OCI-LY1 (cell line): Measurements from ENCODE around the gene ARAP1.

Source experiments
- H2AFZ ChIP-seq: fragments of 200-600 bp; sonication (generic), shearing (Covaris generic); 2 replicates; pipeline ENCODE4 v1.6.0; 2014; ENCODE audit warnings: antibody characterized with exemption, mild to moderate bottlenecking, low read length
- H3F3A ChIP-seq: fragments of 200-600 bp; sonication (generic), shearing (Covaris generic); 2 replicates; pipeline ENCODE4 v1.6.0; 2014; ENCODE audit warnings: mild to moderate bottlenecking, antibody characterized with exemption, low read length, moderate library complexity; ENCODE audit not compliant: insufficient read depth
- H3K27ac ChIP-seq: fragments of 200-600 bp; sonication (generic); 2 replicates; pipeline ENCODE4 v1.5.1; 2014; ENCODE audit warnings: low read length, mixed run types, mild to moderate bottlenecking, low read depth; ENCODE audit not compliant: poor library complexity, severe bottlenecking
- H3K27me3 ChIP-seq: fragments of 200-600 bp; sonication (generic); 2 replicates; pipeline ENCODE4 v1.6.0; 2014; ENCODE audit warnings: antibody characterized with exemption, mild to moderate bottlenecking, low read length, moderate library complexity; ENCODE audit not compliant: insufficient read depth
- H3K36me3 ChIP-seq: fragments of 200-600 bp; sonication (generic); 2 replicates; pipeline ENCODE4 v1.6.1; 2014; ENCODE audit warnings: mild to moderate bottlenecking, antibody characterized with exemption, low read length, moderate library complexity, mixed read lengths; ENCODE audit not compliant: insufficient read depth
- H3K4me1 ChIP-seq: fragments of 200-600 bp; sonication (generic); 2 replicates; pipeline ENCODE4 v1.5.1; 2014; ENCODE audit warnings: mild to moderate bottlenecking, low read length, moderate library complexity; ENCODE audit not compliant: insufficient read depth, severe bottlenecking
- H3K4me2 ChIP-seq: fragments of 200-600 bp; sonication (generic), shearing (Covaris generic); 2 replicates; pipeline ENCODE4 v1.6.1; 2014; ENCODE audit warnings: low read length
- H3K4me3 ChIP-seq: fragments of 200-600 bp; sonication (generic); 2 replicates; pipeline ENCODE4 v1.5.1; 2014; ENCODE audit warnings: low read length, low read depth, mild to moderate bottlenecking, mixed read lengths; ENCODE audit not compliant: poor library complexity, severe bottlenecking
- H3K79me2 ChIP-seq: fragments of 200-600 bp; shearing (Covaris generic); 2 replicates; pipeline ENCODE4 v1.6.1; 2016; ENCODE audit warnings: mixed run types, low read length, mixed read lengths; ENCODE audit not compliant: insufficient read depth
- H3K9ac ChIP-seq: fragments of 200-600 bp; sonication (generic), shearing (Covaris generic); 2 replicates; pipeline ENCODE4 v1.6.1; 2014; ENCODE audit warnings: mild to moderate bottlenecking, low read length, mixed read lengths
- H3K9me2 ChIP-seq: fragments of 200-600 bp; sonication (generic), shearing (Covaris generic); 2 replicates; pipeline ENCODE4 v1.6.1; 2014; ENCODE audit warnings: low read depth, mild to moderate bottlenecking, low read length, mixed read lengths
- H3K9me3 ChIP-seq: fragments of 200-600 bp; shearing (Covaris generic); 2 replicates; pipeline ENCODE4 v1.6.1; 2014; ENCODE audit warnings: low read length, mixed read lengths
- H4K20me1 ChIP-seq: fragments of 200-600 bp; sonication (generic), shearing (Covaris generic); 2 replicates; pipeline ENCODE4 v1.6.0; 2016; ENCODE audit warnings: mild to moderate bottlenecking, low read length; ENCODE audit not compliant: insufficient read depth
- EZH2 ChIP-seq: fragments of 200-600 bp; sonication (generic), shearing (Covaris generic); IDR thresholded peaks from 2 replicates; pipeline ENCODE4 v1.8.0; 2017; ENCODE audit warnings: borderline replicate concordance, mixed run types, mild to moderate bottlenecking, antibody characterized with exemption, low read length, moderate library complexity, mixed read lengths
- TF ChIP-seq, protein P1 (sequence below): fragments of 200-600 bp; sonication (generic), shearing (Covaris generic); IDR thresholded peaks from 2 replicates; pipeline ENCODE4 v1.5.1; 2017; ENCODE audit warnings: mild to moderate bottlenecking, antibody characterized with exemption, low read length, moderate library complexity, mixed read lengths

Gene ARAP1

GRCh38 chr11:72767203-72768062, 15.2 kb upstream of the ARAP1 start:
- Histone ChIP-seq H4K20me1 (no peaks in the 10 kb centered on the region), H3K27me3 (peaks cover 4% of the 10 kb centered on the region; the same call in 1 of the 2 replicates), H3K9ac (no peak overlapping the region), H3K79me2 (no peaks in the 10 kb centered on the region), H3F3A (no peaks in the 10 kb centered on the region), H3K36me3 (no peaks in the 10 kb centered on the region), H3K9me2 (no peaks in the 10 kb centered on the region), H3K9me3 (no peaks in the 10 kb centered on the region), H3K4me3 (no peak overlapping the region), H3K4me2 (no peak overlapping the region), H3K4me1 (no peaks in the 10 kb centered on the region), H2AFZ (no peak overlapping the region), H3K27ac (no peak overlapping the region)
- no peak for TF ChIP-seq EZH2
- TF ChIP-seq, protein P1, sequence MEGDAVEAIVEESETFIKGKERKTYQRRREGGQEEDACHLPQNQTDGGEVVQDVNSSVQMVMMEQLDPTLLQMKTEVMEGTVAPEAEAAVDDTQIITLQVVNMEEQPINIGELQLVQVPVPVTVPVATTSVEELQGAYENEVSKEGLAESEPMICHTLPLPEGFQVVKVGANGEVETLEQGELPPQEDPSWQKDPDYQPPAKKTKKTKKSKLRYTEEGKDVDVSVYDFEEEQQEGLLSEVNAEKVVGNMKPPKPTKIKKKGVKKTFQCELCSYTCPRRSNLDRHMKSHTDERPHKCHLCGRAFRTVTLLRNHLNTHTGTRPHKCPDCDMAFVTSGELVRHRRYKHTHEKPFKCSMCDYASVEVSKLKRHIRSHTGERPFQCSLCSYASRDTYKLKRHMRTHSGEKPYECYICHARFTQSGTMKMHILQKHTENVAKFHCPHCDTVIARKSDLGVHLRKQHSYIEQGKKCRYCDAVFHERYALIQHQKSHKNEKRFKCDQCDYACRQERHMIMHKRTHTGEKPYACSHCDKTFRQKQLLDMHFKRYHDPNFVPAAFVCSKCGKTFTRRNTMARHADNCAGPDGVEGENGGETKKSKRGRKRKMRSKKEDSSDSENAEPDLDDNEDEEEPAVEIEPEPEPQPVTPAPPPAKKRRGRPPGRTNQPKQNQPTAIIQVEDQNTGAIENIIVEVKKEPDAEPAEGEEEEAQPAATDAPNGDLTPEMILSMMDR = no peak

DNA sequence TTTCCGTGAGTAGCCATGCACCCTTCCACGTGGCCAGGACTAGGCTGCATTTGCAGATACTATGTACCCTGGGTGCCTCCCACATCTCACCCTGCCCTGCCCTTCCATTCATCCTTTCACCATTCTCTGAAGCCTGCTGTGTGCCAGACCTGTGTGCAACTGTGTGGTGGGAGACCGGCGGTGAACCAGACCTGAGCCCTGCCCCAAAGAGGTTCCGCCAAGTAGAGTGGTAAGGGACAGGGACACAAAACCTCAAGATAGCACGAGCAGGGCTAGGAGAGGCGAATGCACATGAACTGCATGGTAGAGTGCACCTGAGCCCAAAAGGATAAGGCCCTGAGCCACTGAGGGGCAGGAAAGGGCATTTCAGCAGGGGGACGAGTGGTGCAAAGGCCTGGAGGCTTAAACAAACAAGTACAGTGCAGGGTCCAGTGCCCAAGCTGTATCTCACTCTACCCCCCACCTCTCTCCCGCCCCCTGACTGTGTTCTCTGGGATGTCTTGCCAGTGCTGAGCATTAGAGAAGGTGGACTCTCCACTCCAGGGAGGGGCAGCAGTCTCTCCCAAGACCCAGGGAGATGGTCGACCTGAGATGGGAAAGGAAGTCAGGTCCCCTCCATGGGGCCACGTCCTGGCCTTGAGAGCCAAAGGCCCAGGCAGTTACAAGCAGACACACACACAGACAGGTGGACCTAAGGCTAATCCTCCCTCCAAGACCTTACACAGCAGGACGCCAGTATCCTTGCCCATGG, 14.1 kb upstream of the ARAP1 start:
- H3K9me3 ChIP-seq = no peaks in the 10 kb centered on the region

GRCh38 chr11:72764503-72764902, 12.3 kb upstream of the ARAP1 start:
- no peaks in the 10 kb centered on the region for H3K36me3 ChIP-seq
- no peak overlapping the region for H3K4me2 ChIP-seq
- H3K9ac ChIP-seq = no peak overlapping the region
- H3K27me3 ChIP-seq = peaks cover 4% of the 10 kb centered on the region; the same call in 1 of the 2 replicates
- H2AFZ ChIP-seq = no peak overlapping the region
- no peaks in the 10 kb centered on the region for H3K9me3 ChIP-seq
- H3K4me3 ChIP-seq = no peak overlapping the region
- H3F3A ChIP-seq = no peaks in the 10 kb centered on the region
- H3K79me2 ChIP-seq = no peaks in the 10 kb centered on the region
- TF ChIP-seq, protein P1 = no peak
- no peak for TF ChIP-seq EZH2
- no peaks in the 10 kb centered on the region for H4K20me1 ChIP-seq
- H3K9me2 ChIP-seq = no peaks in the 10 kb centered on the region
- H3K27ac ChIP-seq = no peak overlapping the region
- H3K4me1 ChIP-seq = no peaks in the 10 kb centered on the region

More for the DNA sequence above, 14.1 kb upstream of the ARAP1 start:
- Histone ChIP-seq H4K20me1 (no peaks in the 10 kb centered on the region), H3K36me3 (no peaks in the 10 kb centered on the region), H3K27me3 (peaks cover 4% of the 10 kb centered on the region; the same call in 1 of the 2 replicates), H3K9ac (no peak overlapping the region), H3K27ac (no peak overlapping the region), H3K4me1 (no peaks in the 10 kb centered on the region), H3K9me2 (no peaks in the 10 kb centered on the region), H3K4me2 (no peak overlapping the region), H3K4me3 (no peak overlapping the region), H2AFZ (no peak overlapping the region), H3K79me2 (no peaks in the 10 kb centered on the region), H3F3A (no peaks in the 10 kb centered on the region)
- TF ChIP-seq, protein P1 = no peak
- no peak for TF ChIP-seq EZH2
